Activated T-cell treated with anti-CD3 and anti-CD28 coated beads for 1 hour (primary cell): ENCODE results near the gene KLC3.

ENCODE experiments used
- DNase-seq: peaks from one replicate; pipeline ENCODE4 v3.0.0-alpha.2; 2020; ENCODE audit warnings: low read depth

Gene KLC3

GRCh38 chr19:45349430-45349941 lies 8.9 kb downstream of the KLC3 start:
- no peak for DNase-seq

- no peak for DNase-seq
Observed at GRCh38 chr19:45350477-45351058, 10.0 kb downstream of the KLC3 start.

- no peak for DNase-seq
Observed at GRCh38 chr19:45351401-45351952, 10.9 kb downstream of the KLC3 start.

GRCh38 chr19:45352062-45352461 lies 11.5 kb downstream of the KLC3 start:
- DNase-seq: no peak

GRCh38 chr19:45352471-45352870 lies 11.9 kb downstream of the KLC3 start:
- DNase-seq: no peak

- DNase-seq: no peak
Observed at GRCh38 chr19:45352914-45353796, 12.6 kb downstream of the KLC3 start.

GRCh38 chr19:45354241-45354842 lies 13.8 kb downstream of the KLC3 start:
- no peak for DNase-seq

- DNase-seq: no peak
Observed at GRCh38 chr19:45355402-45355801, 14.9 kb downstream of the KLC3 start.

GRCh38 chr19:45355910-45356309 lies 15.4 kb downstream of the KLC3 start:
- no peak for DNase-seq

GRCh38 chr19:45356760-45357444 lies 16.4 kb downstream of the KLC3 start:
- DNase-seq: no peak

GRCh38 chr19:45357445-45357783 lies 16.9 kb downstream of the KLC3 start:
- DNase-seq: no peak

- DNase-seq: no peak
Observed at GRCh38 chr19:45358213-45358792, 17.8 kb downstream of the KLC3 start.

GRCh38 chr19:45361608-45362007 lies 21.1 kb downstream of the KLC3 start:
- no peak for DNase-seq

- DNase-seq: no peak
Observed at GRCh38 chr19:45362291-45362690, 21.7 kb downstream of the KLC3 start.

- no peak for DNase-seq
Observed at GRCh38 chr19:45363861-45364459, 23.4 kb downstream of the KLC3 start.

- DNase-seq: no peak
Observed at GRCh38 chr19:45364696-45365095, 24.1 kb downstream of the KLC3 start.

- DNase-seq: no peak
Observed at GRCh38 chr19:45368127-45368526, 27.6 kb downstream of the KLC3 start.

GRCh38 chr19:45368737-45369340 lies 28.3 kb downstream of the KLC3 start:
- no peak for DNase-seq

- DNase-seq: peak; percentile 99
Observed at GRCh38 chr19:45370410-45371204, 30.1 kb downstream of the KLC3 start, which contains the start of gene ERCC2. TSS of gene ERCC2 (minus strand) at chr19:45370573. CDS start at chr19:45370540, 33 bp downstream.
